Measurements from ENCODE around the gene PIK3AP1.

DNA sequence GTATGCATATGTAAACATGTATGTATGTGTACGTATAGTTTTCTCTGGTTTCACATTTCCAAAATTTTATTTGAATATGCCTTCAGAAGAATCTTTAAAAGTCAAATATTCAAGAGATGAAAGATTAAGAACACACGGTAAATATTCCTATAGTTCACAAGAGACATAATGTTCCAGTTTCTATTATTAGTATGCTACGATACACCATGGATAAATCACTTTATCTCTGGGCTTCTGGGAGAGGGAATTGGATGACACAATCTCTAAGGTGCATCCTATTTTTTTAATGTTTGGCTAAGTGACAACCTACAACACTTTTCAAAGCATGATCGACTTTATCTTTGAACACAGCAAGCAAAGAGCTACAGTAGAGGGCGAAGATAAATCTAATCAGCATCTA lies 147.3 kb downstream of the PIK3AP1 start:
- TF ChIP-seq EZH2phosphoT487 (IDR thresholded peaks at IDR 0.05; ENCODE audit: low read length), result no peak
- TF ChIP-seq, protein P1, sequence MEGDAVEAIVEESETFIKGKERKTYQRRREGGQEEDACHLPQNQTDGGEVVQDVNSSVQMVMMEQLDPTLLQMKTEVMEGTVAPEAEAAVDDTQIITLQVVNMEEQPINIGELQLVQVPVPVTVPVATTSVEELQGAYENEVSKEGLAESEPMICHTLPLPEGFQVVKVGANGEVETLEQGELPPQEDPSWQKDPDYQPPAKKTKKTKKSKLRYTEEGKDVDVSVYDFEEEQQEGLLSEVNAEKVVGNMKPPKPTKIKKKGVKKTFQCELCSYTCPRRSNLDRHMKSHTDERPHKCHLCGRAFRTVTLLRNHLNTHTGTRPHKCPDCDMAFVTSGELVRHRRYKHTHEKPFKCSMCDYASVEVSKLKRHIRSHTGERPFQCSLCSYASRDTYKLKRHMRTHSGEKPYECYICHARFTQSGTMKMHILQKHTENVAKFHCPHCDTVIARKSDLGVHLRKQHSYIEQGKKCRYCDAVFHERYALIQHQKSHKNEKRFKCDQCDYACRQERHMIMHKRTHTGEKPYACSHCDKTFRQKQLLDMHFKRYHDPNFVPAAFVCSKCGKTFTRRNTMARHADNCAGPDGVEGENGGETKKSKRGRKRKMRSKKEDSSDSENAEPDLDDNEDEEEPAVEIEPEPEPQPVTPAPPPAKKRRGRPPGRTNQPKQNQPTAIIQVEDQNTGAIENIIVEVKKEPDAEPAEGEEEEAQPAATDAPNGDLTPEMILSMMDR (IDR thresholded peaks at IDR 0.05; ENCODE audit: low read length), result no peak
